T-helper 2 cell treated with Interferon-gamma antibody and Interleukin-4, amounts not matched to agents 100 ng/mL and 5 ng/mL, for 36 hours (primary cell): ENCODE measurements around the gene LPA. TPM values are rescaled to one million over a fixed set of nuclear protein-coding genes. Genes with fewer than 3 reads are reported as not detected.
"Not testable (repeated sequence)": the region's sequence is repeated elsewhere in the genome, so short reads cannot be mapped to it uniquely, and the experiment has no call there.

Experiments
- intact Hi-C: fragments of 100-400 bp; cut with micrococcal nuclease; formaldehyde crosslinking; loops from one replicate; pipeline ENCODE4 v1.15.1; 2023
- total RNA-seq: library from RNA; stranded (reverse); gene quantifications from 2 replicates; pipeline ENCODE4 v1.2.3, GENCODE V29; 2022

LPA gene
- total RNA-seq, 1 donor from 2014 or later: not detected

- intact Hi-C loops: no loop called here
Observed at GRCh38 chr6:160662429-160662828, 1.6 kb downstream of the LPA start.

GRCh38 chr6:160661216-160661615 is 2.9 kb downstream of the LPA start:
- intact Hi-C loops: no loop called here

DNA sequence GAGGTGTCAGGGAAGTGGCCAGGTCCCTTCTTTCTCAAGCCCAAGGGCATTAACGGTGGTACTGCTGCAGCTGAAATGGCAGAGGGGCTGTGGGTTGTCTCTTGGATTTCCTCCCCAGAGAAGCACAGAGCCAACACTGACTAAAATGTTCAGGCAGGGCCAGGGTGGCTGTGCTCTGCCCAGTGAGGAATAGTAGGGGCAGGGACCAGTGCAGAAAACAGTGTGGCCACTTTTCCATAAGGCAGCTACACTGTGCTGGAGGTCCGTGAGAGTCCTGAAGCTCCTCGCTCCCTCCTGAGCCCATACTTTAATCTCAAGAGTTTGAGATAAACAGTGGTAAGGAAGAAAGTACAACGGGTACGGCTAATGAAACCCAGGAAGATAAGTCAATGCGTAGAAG is 4.5 kb downstream of the LPA start:
- intact Hi-C loops: no loop called here

DNA sequence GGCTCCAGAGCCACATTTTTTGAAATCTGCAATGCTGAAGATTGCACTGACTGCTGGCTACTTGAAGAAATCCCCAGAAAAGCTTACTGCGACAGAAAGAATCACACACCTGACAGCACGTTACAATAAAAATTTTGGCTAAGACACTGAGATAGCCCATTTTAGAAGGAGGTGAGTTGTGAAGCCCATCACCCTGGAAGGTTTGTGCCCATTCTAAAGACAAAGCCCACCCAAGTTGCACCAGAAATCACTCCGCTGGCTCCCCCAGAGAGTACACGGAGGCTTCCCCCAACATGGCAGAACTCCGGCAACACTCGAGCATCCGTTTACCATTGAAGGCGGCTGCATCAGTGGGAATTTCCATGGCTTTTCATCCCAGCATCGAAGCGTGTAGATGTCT is 29.4 kb downstream of the LPA start:
- intact Hi-C loops: no loop called here

GRCh38 chr6:160595838-160596832 is 67.9 kb downstream of the LPA start:
- intact Hi-C loops: no loop called here

DNA sequence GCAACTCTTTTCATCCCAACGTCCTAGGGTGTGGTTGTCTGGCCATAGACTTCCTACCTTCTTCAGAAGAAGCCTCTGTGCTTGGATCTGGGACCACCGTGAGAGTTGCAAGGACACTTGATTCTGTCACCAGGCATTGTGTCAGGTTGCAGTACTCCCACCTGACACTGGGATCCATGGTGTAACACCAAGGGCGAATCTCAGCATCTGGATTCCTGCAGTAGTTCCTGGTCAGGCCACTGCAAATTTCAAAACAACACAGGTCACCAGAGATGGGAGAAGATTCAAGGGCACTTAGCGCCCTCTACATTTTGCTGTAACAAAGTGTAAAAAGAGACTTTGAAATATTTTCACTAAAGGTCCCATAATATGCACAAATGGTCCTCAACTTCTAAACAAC is 68.8 kb downstream of the LPA start:
- intact Hi-C loops: not testable (repeated sequence)

- intact Hi-C loops: no loop called here
Observed at GRCh38 chr6:160586374-160586773, 77.7 kb downstream of the LPA start.

DNA sequence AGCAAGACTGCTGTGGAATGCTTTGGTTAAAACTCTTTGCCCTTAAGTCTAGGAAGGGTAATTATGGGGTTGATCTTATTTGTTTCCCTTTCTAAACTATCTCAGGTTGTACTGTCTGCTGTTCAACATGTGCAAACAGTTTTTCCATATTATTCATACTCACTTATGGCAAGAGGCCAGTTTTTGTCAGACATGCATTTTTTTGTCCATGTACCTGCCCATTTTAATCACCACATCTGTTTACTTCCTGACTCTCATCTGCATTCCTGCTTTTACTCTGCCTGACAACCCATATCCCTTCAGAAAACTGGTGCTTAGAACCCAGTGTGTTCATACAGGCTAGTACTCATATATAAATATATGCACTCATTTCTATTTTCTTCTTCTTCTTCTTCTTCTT is 80.3 kb downstream of the LPA start:
- intact Hi-C loops: no loop called here

- intact Hi-C loops: no loop called here
Observed at GRCh38 chr6:160581406-160581805, 82.7 kb downstream of the LPA start.

GRCh38 chr6:160578515-160578914 is 85.6 kb downstream of the LPA start:
- intact Hi-C loops: not testable (repeated sequence)

GRCh38 chr6:160573943-160574342 is 90.1 kb downstream of the LPA start:
- intact Hi-C loops: no loop called here

DNA sequence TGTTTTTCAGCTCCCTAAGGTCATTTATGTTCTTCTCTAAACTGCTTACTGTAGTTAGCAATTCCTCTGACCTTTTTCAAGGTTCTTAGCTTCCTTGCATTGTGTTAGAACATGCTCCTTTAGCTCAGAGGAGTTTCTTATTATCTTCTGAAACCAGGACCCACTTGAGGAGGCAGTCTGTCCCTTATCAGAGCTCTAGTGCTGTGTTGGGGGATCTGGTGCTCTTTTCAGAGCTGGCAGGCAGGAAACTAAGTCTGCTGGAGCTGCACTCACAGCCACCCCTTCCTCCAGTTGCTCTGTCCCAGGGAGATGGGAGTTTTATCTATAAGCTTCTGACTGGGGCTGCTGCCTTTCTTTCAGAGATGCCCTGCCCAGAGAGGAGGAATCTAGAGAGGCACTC is 92.9 kb downstream of the LPA start:
- intact Hi-C loops: not testable (repeated sequence)

DNA sequence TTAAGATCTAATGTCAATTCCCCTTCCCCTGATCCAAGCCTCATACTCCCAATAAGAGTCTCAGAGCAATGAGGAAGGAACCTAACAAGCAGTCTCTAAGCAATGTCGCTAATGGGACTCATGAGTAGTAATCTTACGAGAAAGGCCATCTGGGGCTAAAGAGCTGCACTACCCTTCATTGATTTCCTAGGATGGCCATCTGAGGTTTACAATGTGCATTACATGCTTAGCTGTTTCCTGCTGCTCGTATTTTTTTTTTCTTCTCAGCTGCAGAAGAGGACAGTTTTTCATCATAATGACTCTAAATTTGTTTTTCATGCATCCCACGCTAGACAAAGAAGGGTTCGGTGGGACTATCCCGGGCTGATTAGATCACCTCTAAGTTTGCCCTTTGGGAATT is 119.3 kb downstream of the LPA start:
- intact Hi-C loops: no loop called here

DNA sequence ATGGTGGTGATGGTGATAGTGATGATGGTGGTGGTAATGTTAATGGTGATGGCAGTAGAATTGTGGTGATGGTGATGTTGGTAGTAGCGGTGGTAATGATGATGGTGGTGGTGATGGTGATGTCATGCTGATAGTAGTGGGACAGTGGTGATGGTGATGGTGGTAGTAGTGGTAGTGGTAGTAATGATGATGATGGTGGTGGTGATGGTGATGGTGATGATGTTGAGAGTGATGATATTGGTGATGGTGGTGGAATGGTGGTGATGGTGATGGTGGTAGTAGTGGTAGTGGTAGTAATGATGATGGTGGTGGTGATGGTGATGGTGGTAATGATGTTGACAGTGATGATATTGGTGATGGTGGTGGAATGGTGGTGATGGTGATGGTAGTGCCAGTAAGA is 128.8 kb downstream of the LPA start:
- intact Hi-C loops: loop anchor here (1.0 to 2.0 kb wide), 2 partner anchors 14 to 79 kb away; no protein-coding TSS in a partner anchor

DNA sequence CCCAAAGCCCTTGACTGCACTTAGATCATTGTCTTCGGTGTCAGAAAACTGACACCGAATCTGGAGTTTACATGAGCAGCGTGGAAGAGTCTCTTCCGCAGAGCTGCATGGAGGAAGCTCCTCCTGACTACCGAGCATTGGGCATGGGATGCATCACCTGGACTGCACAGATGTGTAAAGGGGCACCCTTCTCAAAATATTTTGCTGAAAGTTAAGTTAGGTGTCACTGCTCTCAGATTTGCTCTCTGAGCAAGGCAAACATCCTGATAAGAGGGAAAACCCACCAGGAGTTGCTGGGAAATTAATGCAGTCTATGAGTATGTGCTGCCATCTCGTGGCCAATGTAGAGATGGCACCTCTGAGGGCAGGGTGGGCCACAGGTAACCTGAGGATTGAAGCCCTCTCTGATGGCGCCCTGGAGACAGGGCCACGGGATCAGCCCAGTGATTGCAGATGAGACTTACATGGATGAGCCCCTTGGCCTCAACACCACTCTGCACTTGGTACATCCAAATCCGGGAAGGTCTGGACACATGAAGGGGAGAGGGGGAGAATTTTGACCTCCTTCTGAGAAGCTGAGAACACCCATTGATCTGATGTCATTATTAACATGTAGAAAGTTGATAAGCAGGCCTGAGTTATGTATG is 129.9 kb downstream of the LPA start:
- intact Hi-C loops: loop anchor here (1.0 to 2.0 kb wide), 2 partner anchors 13 to 396 kb away; no protein-coding TSS in a partner anchor

DNA sequence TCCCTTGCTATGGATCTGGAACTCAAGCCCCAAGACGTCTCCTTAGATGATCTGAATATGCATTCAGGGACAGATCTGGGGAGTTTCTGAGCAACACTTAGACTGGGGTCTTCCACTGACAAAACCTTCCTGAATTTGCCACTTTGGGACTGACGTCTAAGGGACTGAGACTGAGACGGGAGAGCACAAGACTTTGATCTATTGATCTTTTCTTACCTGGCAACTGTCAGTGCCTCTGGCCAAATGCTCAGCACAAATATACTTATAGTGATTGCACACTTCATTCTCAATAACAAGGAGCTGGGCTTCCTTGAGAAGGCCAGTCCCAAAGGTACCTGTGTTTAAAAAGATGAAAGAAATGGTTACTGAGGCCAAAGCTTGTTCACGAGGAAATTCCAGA is 131.8 kb downstream of the LPA start:
- intact Hi-C loops: no loop called here

DNA sequence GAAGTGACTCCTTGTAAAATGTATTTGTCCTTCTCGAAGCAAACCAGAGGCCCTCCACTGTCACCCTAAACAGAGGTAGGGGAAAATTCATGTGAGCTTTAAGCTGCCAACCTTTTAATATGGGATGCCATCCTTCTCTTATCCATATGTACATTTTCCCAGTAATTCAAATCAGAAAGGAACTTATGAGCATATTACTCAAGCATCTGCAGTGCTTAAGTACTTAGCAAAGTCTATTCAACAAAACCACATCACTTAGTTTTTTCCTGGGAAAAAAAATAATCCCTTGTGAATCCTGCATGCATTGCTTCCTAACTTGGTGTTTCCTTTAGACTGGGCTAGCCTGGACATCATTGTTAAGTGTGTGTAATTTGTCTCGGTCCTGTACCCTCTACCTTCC is 132.2 kb downstream of the LPA start:
- intact Hi-C loops: no loop called here

GRCh38 chr6:160529524-160529923 is 134.6 kb downstream of the LPA start:
- intact Hi-C loops: loop anchor here (10.0 kb wide), 1 partner anchor 465 kb away; the partner anchor contains the start of gene MAP3K4

- intact Hi-C loops: loop anchor here (5.0 to 10.0 kb wide), 2 partner anchors 472 to 831 kb away; partner anchors contain the start of genes MAP3K4 and SOD2
Observed at GRCh38 chr6:160523223-160523622, 140.9 kb downstream of the LPA start.

- intact Hi-C loops: loop anchor here (1.0 to 10.0 kb wide), 4 partner anchors 15 to 828 kb away; partner anchors contain the start of genes MAP3K4 and SOD2
Observed at GRCh38 chr6:160520043-160520904, 143.8 kb downstream of the LPA start.

- intact Hi-C loops: loop anchor here (1.0 to 10.0 kb wide), 5 partner anchors 15 to 827 kb away; partner anchors contain the start of genes MAP3K4 and SOD2
Observed at GRCh38 chr6:160519603-160520042, 144.5 kb downstream of the LPA start.
